DND-41 (cell line): Measurements from ENCODE around the gene YWHAQ.

Experiments used
- CTCF ChIP-seq: IDR thresholded peaks from 2 replicates; pipeline ENCODE4 v1.5.1; 2012; ENCODE audit warnings: borderline replicate concordance, low read length, moderate library complexity, mild to moderate bottlenecking; ENCODE audit not compliant: poor library complexity, severe bottlenecking; ENCODE audit errors: extremely low read depth
- EZH2 ChIP-seq: IDR thresholded peaks from 3 replicates; pipeline ENCODE4 v1.6.1; 2012; ENCODE audit warnings: borderline replicate concordance, low read depth, mild to moderate bottlenecking, moderate library complexity, low read length, inconsistent platforms; ENCODE audit not compliant: severe bottlenecking

DNA sequence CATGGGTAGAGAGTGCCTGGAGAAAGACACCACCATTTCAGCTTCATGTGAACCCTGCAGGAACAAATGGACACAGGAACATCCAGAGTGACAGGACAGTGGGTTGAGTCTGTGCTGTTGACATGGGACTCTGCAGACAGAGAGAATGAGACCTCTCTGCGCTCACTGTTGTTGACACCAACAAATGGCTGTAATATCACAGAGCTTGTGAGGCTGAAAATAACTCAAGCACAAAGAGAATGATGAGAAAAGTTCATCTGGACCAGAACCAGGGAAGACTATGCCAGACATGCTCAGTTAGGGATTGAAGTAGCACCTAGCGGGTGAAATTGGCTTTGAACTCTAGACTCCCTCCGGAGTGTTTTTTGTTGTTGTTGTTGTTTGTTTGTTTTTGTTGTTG, 37.0 kb upstream of the YWHAQ start:
- no peak for TF ChIP-seq EZH2
- no peak for TF ChIP-seq CTCF
